NT2/D1 (cell line): ENCODE data around the gene EDIL3.
"Not testable (repeated sequence)": the region's sequence is repeated elsewhere in the genome, so short reads cannot be mapped to it uniquely, and the experiment has no call there.

ENCODE experiments used
- DNase-seq: peaks from one replicate; pipeline ENCODE4 v3.0.0-alpha.2; 2011; ENCODE audit warnings: low read depth, low spot score
- H3K27me3 ChIP-seq: 2 replicates; pipeline ENCODE4 v1.6.0; 2011; ENCODE audit warnings: mild to moderate bottlenecking; ENCODE audit not compliant: insufficient read length, insufficient read depth
- H3K36me3 ChIP-seq: 2 replicates; pipeline ENCODE4 v1.6.1; 2011; ENCODE audit warnings: mild to moderate bottlenecking, low read length, mixed read lengths; ENCODE audit not compliant: insufficient read depth, insufficient read length
- H3K4me1 ChIP-seq: 2 replicates; pipeline ENCODE4 v1.5.1; 2011; ENCODE audit not compliant: insufficient read depth, insufficient read length
- H3K4me3 ChIP-seq: 2 replicates; pipeline ENCODE4 v1.5.1; 2011; ENCODE audit warnings: low read depth; ENCODE audit not compliant: insufficient read length
- H3K9ac ChIP-seq: 2 replicates; pipeline ENCODE4 v1.6.0; 2011; ENCODE audit warnings: low read depth; ENCODE audit not compliant: insufficient read length
- H3K9me3 ChIP-seq: 2 replicates; pipeline ENCODE4 v1.5.1; 2011; ENCODE audit warnings: mild to moderate bottlenecking, low read length; ENCODE audit not compliant: insufficient read depth
- SUZ12 ChIP-seq: IDR thresholded peaks from 2 replicates; pipeline ENCODE4 v1.6.1; 2011; ENCODE audit not compliant: insufficient read length, insufficient read depth; ENCODE audit errors: extremely low read depth
- YY1 ChIP-seq: IDR thresholded peaks from 2 replicates; pipeline ENCODE4 v1.6.1; 2011; ENCODE audit not compliant: insufficient read length, insufficient read depth
- ZNF274 ChIP-seq: IDR thresholded peaks from 2 replicates; pipeline ENCODE4 v1.6.1; 2011; ENCODE audit warnings: mild to moderate bottlenecking, low read depth, low read length

EDIL3 gene

DNA sequence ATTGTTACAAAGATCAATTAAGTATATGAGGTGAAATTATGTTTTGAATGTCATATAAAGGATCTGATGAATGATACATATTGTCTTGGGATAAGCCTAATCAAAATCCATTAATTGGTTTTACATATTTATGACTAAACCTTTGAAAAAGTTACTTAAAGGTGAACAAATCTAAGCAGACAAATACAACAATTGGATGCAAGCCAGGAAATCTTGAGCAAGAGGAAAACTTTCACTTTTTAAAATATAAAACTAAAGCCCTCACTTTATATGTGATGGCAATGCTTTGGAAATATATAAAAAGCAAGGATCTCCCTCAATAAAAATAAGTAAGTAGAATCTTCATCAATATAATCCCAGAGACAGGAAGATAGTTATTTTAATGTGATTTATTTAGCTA is 80.1 kb downstream of the EDIL3 start:
- H3K27me3 ChIP-seq = no peaks in the 10 kb centered on the region
- TF ChIP-seq SUZ12 = no peak
- no peak for TF ChIP-seq YY1
- no peak for TF ChIP-seq ZNF274
- no peaks in the 10 kb centered on the region for H3K36me3 ChIP-seq
- DNase-seq = no peak
- H3K9me3 ChIP-seq = no peaks in the 10 kb centered on the region
- no peaks in the 10 kb centered on the region for H3K4me1 ChIP-seq
- no peak overlapping the region for H3K9ac ChIP-seq
- no peak overlapping the region for H3K4me3 ChIP-seq

DNA sequence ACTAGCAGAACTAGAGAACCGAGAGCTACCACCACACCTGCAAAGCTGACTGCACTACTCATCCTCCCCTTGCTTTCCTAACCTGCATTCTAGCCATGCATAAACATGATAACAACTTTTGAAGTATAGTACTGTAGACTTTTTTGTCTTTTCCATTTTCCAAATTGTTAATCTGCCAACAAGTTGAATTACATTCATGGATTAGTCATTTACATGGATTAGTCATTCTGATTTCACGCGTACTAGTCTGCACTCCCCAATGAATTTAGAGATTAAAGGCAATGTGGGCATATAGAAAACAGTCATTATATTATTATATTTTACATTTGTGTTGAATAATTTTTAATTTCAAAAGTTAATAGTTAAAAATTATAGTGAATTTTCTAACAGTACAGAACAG is 81.4 kb downstream of the EDIL3 start:
- Histone ChIP-seq H3K36me3 (no peaks in the 10 kb centered on the region), H3K4me3 (no peak overlapping the region), H3K27me3 (no peaks in the 10 kb centered on the region), H3K4me1 (no peaks in the 10 kb centered on the region), H3K9me3 (no peaks in the 10 kb centered on the region), H3K9ac (no peak overlapping the region)
- TF ChIP-seq SUZ12 (no peak), ZNF274 (no peak), YY1 (no peak)
- no peak for DNase-seq

DNA sequence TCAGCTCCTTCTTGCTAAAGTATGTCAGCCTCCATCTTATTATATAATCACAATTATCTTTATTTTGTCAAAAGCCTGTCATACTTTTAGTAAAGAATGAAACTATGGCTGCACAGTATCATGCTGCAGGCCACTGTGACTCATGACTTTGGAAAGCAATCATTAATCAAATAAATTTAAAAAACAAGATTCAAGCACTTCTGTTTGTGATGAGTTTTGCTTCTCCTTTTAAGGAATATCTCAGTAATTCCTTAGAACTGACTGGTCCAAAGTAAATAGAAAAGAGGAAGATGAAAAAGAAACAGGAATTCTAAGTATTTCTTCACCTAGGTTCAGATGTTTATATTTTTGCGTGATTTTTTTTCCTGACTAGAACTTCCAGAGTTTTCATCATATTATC is 83.1 kb downstream of the EDIL3 start:
- no peaks in the 10 kb centered on the region for H3K4me1 ChIP-seq
- TF ChIP-seq YY1 (no peak), SUZ12 (no peak), ZNF274 (no peak)
- no peaks in the 10 kb centered on the region for H3K27me3 ChIP-seq
- no peaks in the 10 kb centered on the region for H3K36me3 ChIP-seq
- DNase-seq = no peak
- H3K4me3 ChIP-seq = no peak overlapping the region
- no peaks in the 10 kb centered on the region for H3K9me3 ChIP-seq
- no peak overlapping the region for H3K9ac ChIP-seq

DNA sequence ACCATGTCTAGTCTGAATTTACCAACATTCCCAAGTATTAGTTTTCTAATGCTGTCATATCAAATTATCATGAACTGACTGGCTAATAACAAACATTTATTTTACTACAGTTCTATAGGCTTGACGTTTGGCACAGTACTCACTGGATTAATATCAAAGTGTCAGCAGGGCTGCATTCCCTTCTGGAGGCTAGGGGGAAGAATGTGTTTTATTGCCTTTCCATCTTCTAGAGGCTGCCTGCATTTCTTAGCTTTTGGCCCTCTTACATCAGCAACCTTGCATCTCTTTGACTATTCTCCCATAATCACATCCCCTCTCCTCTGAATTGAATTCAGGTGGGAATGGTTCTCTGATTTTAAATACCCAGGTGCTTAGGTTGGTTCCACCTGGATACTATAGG is 84.7 kb downstream of the EDIL3 start:
- Histone ChIP-seq H3K27me3 (no peaks in the 10 kb centered on the region), H3K36me3 (no peaks in the 10 kb centered on the region), H3K4me3 (no peak overlapping the region), H3K9ac (no peak overlapping the region), H3K9me3 (no peaks in the 10 kb centered on the region), H3K4me1 (no peaks in the 10 kb centered on the region)
- TF ChIP-seq ZNF274 (no peak), YY1 (no peak), SUZ12 (no peak)
- DNase-seq = no peak

DNA sequence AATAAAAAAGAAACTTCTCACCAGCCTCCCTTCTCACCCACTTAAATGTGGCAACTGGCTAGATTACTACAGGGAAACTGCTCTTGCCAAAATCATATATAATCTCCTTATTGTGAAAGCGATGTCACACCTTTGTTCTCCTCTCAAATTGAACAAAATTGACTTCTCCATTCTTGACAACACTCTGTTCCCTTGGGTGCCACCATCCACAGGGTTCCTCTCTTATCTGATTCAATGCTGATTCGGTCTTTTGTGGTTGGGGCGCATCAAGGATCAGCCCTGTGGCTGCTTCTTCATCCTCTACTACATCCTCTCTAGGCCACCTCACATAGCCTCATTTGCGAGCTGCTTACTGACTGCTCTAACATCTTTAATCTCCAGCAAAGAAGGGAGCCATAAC is 86.1 kb downstream of the EDIL3 start:
- Histone ChIP-seq H3K9ac (no peak overlapping the region), H3K27me3 (no peaks in the 10 kb centered on the region), H3K36me3 (no peaks in the 10 kb centered on the region), H3K4me1 (no peaks in the 10 kb centered on the region), H3K4me3 (no peak overlapping the region), H3K9me3 (no peaks in the 10 kb centered on the region)
- DNase-seq = no peak
- TF ChIP-seq SUZ12 (no peak), YY1 (no peak), ZNF274 (no peak)

GRCh38 chr5:84297641-84298040 is 87.0 kb downstream of the EDIL3 start:
- not testable (repeated sequence) for DNase-seq, H3K4me1 ChIP-seq, H3K4me3 ChIP-seq, H3K9ac ChIP-seq, H3K36me3 ChIP-seq, H3K9me3 ChIP-seq, H3K27me3 ChIP-seq

- no peaks in the 10 kb centered on the region for H3K4me1 ChIP-seq
- TF ChIP-seq ZNF274 (no peak), YY1 (no peak), SUZ12 (no peak)
- no peaks in the 10 kb centered on the region for H3K27me3 ChIP-seq
- no peak for DNase-seq
- no peaks in the 10 kb centered on the region for H3K36me3 ChIP-seq
- H3K4me3 ChIP-seq = no peak overlapping the region
- H3K9ac ChIP-seq = no peak overlapping the region
- H3K9me3 ChIP-seq = no peaks in the 10 kb centered on the region
Measured at GRCh38 chr5:84292788-84293653, 91.7 kb downstream of the EDIL3 start.
